Spleen (tissue), 7 donors: ENCODE results near the gene GNB3.

Experiments
- CTCF ChIP-seq, 11 experiments: fragments of 200-600 bp in 7 of 11; fragments of 450-650 bp in 4 of 11; sonication (generic) in 4 of 11; IDR thresholded peaks in 8 of 11; conservative IDR thresholded peaks in 3 of 11; 1 replicate in 7 of 11; 2 replicates in 4 of 11; pipeline versions ENCODE4 v1.4.0 to v1.8.0; 2016 to 2021; ENCODE audit warnings: antibody characterized with exemption in 11 of 11, inconsistent platforms in 4 of 11, mild to moderate bottlenecking in 1 of 11
- POLR2A ChIP-seq, 3 donors: fragments of 450-650 bp; IDR thresholded peaks; one replicate each; pipeline ENCODE4 v1.5.1; 2017; ENCODE audit warnings: antibody characterized with exemption in 3 of 3, mild to moderate bottlenecking in 1 of 3
- donor health status: DM: no; HTN: no; CAD: no; lungs with moderate emphysema.
- donor health status: DM: no; HTN: no; CAD: no.
- donor health status: DM: no; HTN: no; CAD: no.

GRCh38 chr12:6833189-6833890, 7.4 kb upstream of the GNB3 start:
- TF ChIP-seq CTCF (IDR thresholded peaks at IDR 0.05 in 8 of 11, conservative IDR thresholded peaks at IDR 0.05 in 3 of 11) = no peak
- TF ChIP-seq POLR2A (IDR thresholded peaks at IDR 0.05) = no peak
